ENCODE results near the gene TAF11L2.
"Not testable (repeated sequence)": the region's sequence is repeated elsewhere in the genome, so short reads cannot be mapped to it uniquely, and the experiment has no call there.

Gene TAF11L2

GRCh38 chr5:17528369-17528768, 30.3 kb downstream of the TAF11L2 start, which contains the start of gene TAF11L6:
TAF11L6 (plus strand) TSS chr5:17528669.
- not testable (repeated sequence) for DNase-seq
